Parathyroid adenoma (tissue), 2 donors: Measurements from ENCODE around the gene COQ8A.

ENCODE experiments used
- H2AFZ ChIP-seq: fragments of 300-600 bp; sonication (generic); one replicate; pipeline ENCODE4 v1.7.0; 2017; ENCODE audit warnings: antibody characterized with exemption, mild to moderate bottlenecking
- H3K27ac ChIP-seq: fragments of 300-600 bp; sonication (generic); one replicate; pipeline ENCODE4 v1.7.0; 2017
- H3K27me3 ChIP-seq: fragments of 300-600 bp; sonication (generic); one replicate; pipeline ENCODE4 v1.7.0; 2017; ENCODE audit warnings: low read length; ENCODE audit not compliant: control insufficient read depth, insufficient read depth
- H3K36me3 ChIP-seq: fragments of 300-600 bp; sonication (generic); one replicate; pipeline ENCODE4 v1.7.0; 2017; ENCODE audit warnings: low read length; ENCODE audit not compliant: control insufficient read depth, insufficient read depth
- H3K4me1 ChIP-seq: fragments of 300-600 bp; sonication (generic); one replicate; pipeline ENCODE4 v1.7.0; 2017; ENCODE audit warnings: control low read depth
- H3K4me2 ChIP-seq: fragments of 300-600 bp; sonication (generic); one replicate; pipeline ENCODE4 v1.7.0; 2017; ENCODE audit warnings: low read length
- H3K4me3 ChIP-seq: fragments of 300-600 bp; sonication (generic); one replicate; pipeline ENCODE4 v1.7.0; 2017; ENCODE audit warnings: low read depth, low read length
- H3K79me2 ChIP-seq: fragments of 300-600 bp; sonication (generic); one replicate; pipeline ENCODE4 v1.7.0; 2017; ENCODE audit warnings: control low read depth
- H3K9ac ChIP-seq: fragments of 300-600 bp; sonication (generic); one replicate; pipeline ENCODE4 v1.7.0; 2017; ENCODE audit warnings: mild to moderate bottlenecking
- H3K9me3 ChIP-seq: fragments of 300-600 bp; sonication (generic); one replicate; pipeline ENCODE4 v1.7.0; 2017; ENCODE audit warnings: low read length; ENCODE audit not compliant: control insufficient read depth
- CTCF ChIP-seq: fragments of 300-600 bp; sonication (generic); IDR thresholded peaks from one replicate; pipeline ENCODE4 v1.7.0; 2017; ENCODE audit warnings: antibody characterized with exemption, mild to moderate bottlenecking
- donor health status: primary hyperparathyroidism.

COQ8A gene

GRCh38 chr1:226990133-226990716 lies 50.1 kb downstream of the COQ8A start:
- Histone ChIP-seq H3K4me3 (no peak overlapping the region), H3K9ac (no peak overlapping the region), H3K9me3 (no peaks in the 10 kb centered on the region), H3K36me3 (no peaks in the 10 kb centered on the region), H3K4me2 (no peak overlapping the region), H2AFZ (peak overlapping the region; percentile 53), H3K27me3 (no peaks in the 10 kb centered on the region), H3K4me1 (peaks cover 4% of the 10 kb centered on the region), H3K79me2 (no peaks in the 10 kb centered on the region), H3K27ac (peak overlapping the region; percentile 56)
- no peak for TF ChIP-seq CTCF

GRCh38 chr1:226991920-226992319 lies 51.8 kb downstream of the COQ8A start:
- Histone ChIP-seq H3K9ac (no peak overlapping the region), H3K4me2 (no peak overlapping the region), H3K4me1 (peaks cover 7% of the 10 kb centered on the region), H3K36me3 (no peaks in the 10 kb centered on the region), H3K27ac (no peak overlapping the region), H3K9me3 (no peaks in the 10 kb centered on the region), H2AFZ (no peak overlapping the region), H3K27me3 (no peaks in the 10 kb centered on the region), H3K4me3 (no peak overlapping the region), H3K79me2 (no peaks in the 10 kb centered on the region)
- no peak for TF ChIP-seq CTCF

- TF ChIP-seq CTCF = no peak
- Histone ChIP-seq H3K27ac (no peak overlapping the region), H3K4me2 (no peak overlapping the region), H3K9ac (no peak overlapping the region), H3K79me2 (no peaks in the 10 kb centered on the region), H3K4me3 (no peak overlapping the region), H3K36me3 (no peaks in the 10 kb centered on the region), H2AFZ (no peak overlapping the region), H3K27me3 (no peaks in the 10 kb centered on the region), H3K4me1 (peaks cover 7% of the 10 kb centered on the region), H3K9me3 (no peaks in the 10 kb centered on the region)
Observed at GRCh38 chr1:226993814-226994585, 53.9 kb downstream of the COQ8A start.

GRCh38 chr1:226994586-226995364 lies 54.7 kb downstream of the COQ8A start:
- no peaks in the 10 kb centered on the region for H3K9me3 ChIP-seq
- no peak for TF ChIP-seq CTCF
- H3K27ac ChIP-seq = no peak overlapping the region
- H3K79me2 ChIP-seq = no peaks in the 10 kb centered on the region
- H3K9ac ChIP-seq = no peak overlapping the region
- no peak overlapping the region for H3K4me3 ChIP-seq
- peaks cover 7% of the 10 kb centered on the region for H3K4me1 ChIP-seq
- H3K36me3 ChIP-seq = no peaks in the 10 kb centered on the region
- H3K27me3 ChIP-seq = no peaks in the 10 kb centered on the region
- no peak overlapping the region for H3K4me2 ChIP-seq
- no peak overlapping the region for H2AFZ ChIP-seq
